Measurements from ENCODE around the gene GALR2. TPM values are rescaled to one million over a fixed set of nuclear protein-coding genes. Genes with fewer than 3 reads are reported as not detected.
A peak's percentile ranks its signal among the peaks of the same experiment; 100 is the strongest.

The GALR2 gene
- total and polyA plus RNA-seq, 9 of the 15 experiments (the other 6 are each of a cell fraction or from before 2014, with no cell fraction given), result 0.34 TPM; not detected in 8

- TF ChIP-seq RERE (CRISPR knock-in tag; IDR thresholded peaks at IDR 0.05; ENCODE audit: borderline replicate concordance), result no peak
- no peak for TF ChIP-seq TAL1 (IDR thresholded peaks at IDR 0.05)
- TF ChIP-seq, protein P1, sequence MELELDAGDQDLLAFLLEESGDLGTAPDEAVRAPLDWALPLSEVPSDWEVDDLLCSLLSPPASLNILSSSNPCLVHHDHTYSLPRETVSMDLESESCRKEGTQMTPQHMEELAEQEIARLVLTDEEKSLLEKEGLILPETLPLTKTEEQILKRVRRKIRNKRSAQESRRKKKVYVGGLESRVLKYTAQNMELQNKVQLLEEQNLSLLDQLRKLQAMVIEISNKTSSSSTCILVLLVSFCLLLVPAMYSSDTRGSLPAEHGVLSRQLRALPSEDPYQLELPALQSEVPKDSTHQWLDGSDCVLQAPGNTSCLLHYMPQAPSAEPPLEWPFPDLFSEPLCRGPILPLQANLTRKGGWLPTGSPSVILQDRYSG (tag; conservative IDR thresholded peaks at IDR 0.05; ENCODE audit: low read depth), result no peak
- TF ChIP-seq E2F6 (IDR thresholded peaks at IDR 0.05; ENCODE audit: borderline replicate concordance in 1 of 2, extremely low read depth in 1 of 2, insufficient read depth in 1 of 2, insufficient read length in 1 of 2, low read depth in 1 of 2, low read length in 1 of 2, poor library complexity in 1 of 2, severe bottlenecking in 1 of 2), result peak; percentile 86 to 94
- TF ChIP-seq RBM25 (IDR thresholded peaks at IDR 0.05; ENCODE audit: low read depth, low read length, severe bottlenecking), result no peak
- no peak for TF ChIP-seq CEBPB (tag; IDR thresholded peaks at IDR 0.05)
- TF ChIP-seq NCOA4 (IDR thresholded peaks at IDR 0.05; ENCODE audit: partially characterized antibody), result no peak
- peak; percentile 34; the same call in 1 of the 2 replicates for TF ChIP-seq ELF1 (tag; IDR thresholded peaks at IDR 0.05)
- TF ChIP-seq CCNT2 (IDR thresholded peaks at IDR 0.05; ENCODE audit: borderline replicate concordance, extremely low read depth, insufficient read length, low read depth, low read length), result peak; percentile 85
- TF ChIP-seq ZBTB2 (IDR thresholded peaks at IDR 0.05), result peak; percentile 64
- TF ChIP-seq ZNF57 (CRISPR knock-in tag; IDR thresholded peaks at IDR 0.05), result no peak
- 0 out of 2 replicates have a peak, but pooled peaks have one; percentile 5 for TF ChIP-seq CEBPG (CRISPR knock-in tag; IDR thresholded peaks at IDR 0.05)
- no peak for TF ChIP-seq CEBPG (tag; conservative IDR thresholded peaks at IDR 0.05 in 1 of 2, IDR thresholded peaks at IDR 0.05 in 1 of 2)
- TF ChIP-seq, protein P2, sequence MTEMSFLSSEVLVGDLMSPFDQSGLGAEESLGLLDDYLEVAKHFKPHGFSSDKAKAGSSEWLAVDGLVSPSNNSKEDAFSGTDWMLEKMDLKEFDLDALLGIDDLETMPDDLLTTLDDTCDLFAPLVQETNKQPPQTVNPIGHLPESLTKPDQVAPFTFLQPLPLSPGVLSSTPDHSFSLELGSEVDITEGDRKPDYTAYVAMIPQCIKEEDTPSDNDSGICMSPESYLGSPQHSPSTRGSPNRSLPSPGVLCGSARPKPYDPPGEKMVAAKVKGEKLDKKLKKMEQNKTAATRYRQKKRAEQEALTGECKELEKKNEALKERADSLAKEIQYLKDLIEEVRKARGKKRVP (CRISPR knock-in tag; IDR thresholded peaks at IDR 0.05), result no peak
- peak; percentile 96 for TF ChIP-seq TAF1 (IDR thresholded peaks at IDR 0.05; ENCODE audit: control insufficient read depth, extremely low read depth, insufficient read depth, low read length, severe bottlenecking)
These were observed 2.3 kb upstream of the GALR2 start, which contains the start of gene SRP68 (continued) for GRCh38 chr17:76072148-76072858.

All from K562 (cell line).